SK-N-SH treated with all-trans-retinoic acid at 6 μM for 48 hours (cell line): ENCODE data around the gene DCC.

Source experiments
- ATAC-seq: fragments of 200-7000 bp; cut with Tn5 transposase; 3 replicates; pipeline ENCODE4 v1.9.1; 2020; ENCODE audit warnings: mild to moderate bottlenecking, moderate library complexity
- ARNTL ChIP-seq: fragments of 450-650 bp; formaldehyde crosslinking; IDR thresholded peaks from 2 replicates; pipeline ENCODE4 v1.5.0; 2020; ENCODE audit warnings: low read depth, mild to moderate bottlenecking, moderate library complexity, borderline replicate concordance
- BACH2 ChIP-seq: fragments of 250-450 bp; sonication (Bioruptor Pico); IDR thresholded peaks from 2 replicates; pipeline ENCODE4 v1.9.0; 2021; ENCODE audit warnings: mild to moderate bottlenecking, borderline replicate concordance
- CSDC2 ChIP-seq: fragments of 250-450 bp; sonication (Bioruptor Pico); IDR thresholded peaks from 2 replicates; pipeline ENCODE4 v1.5.0; 2020; ENCODE audit warnings: mild to moderate bottlenecking, moderate library complexity
- ESRRG ChIP-seq: fragments of 250-450 bp; sonication (Bioruptor Pico); IDR thresholded peaks from 2 replicates; pipeline ENCODE4 v1.6.1; 2021; ENCODE audit warnings: mild to moderate bottlenecking
- ISL1 ChIP-seq: fragments of 250-450 bp; sonication (Bioruptor Pico); IDR thresholded peaks from 2 replicates; pipeline ENCODE4 v2.1.2; 2022; ENCODE audit warnings: mild to moderate bottlenecking, moderate library complexity
- OSR1 ChIP-seq: fragments of 250-450 bp; sonication (Bioruptor Pico); IDR thresholded peaks from 2 replicates; pipeline ENCODE4 v1.8.0; 2022; ENCODE audit warnings: moderate library complexity, mild to moderate bottlenecking, inconsistent platforms
- PPARA ChIP-seq: fragments of 250-450 bp; sonication (Bioruptor Pico); IDR thresholded peaks from 2 replicates; pipeline ENCODE4 v1.5.0; 2020; ENCODE audit warnings: mild to moderate bottlenecking, borderline replicate concordance
- RARB ChIP-seq: fragments of 250-450 bp; sonication (Bioruptor Pico); IDR thresholded peaks from 2 replicates; pipeline ENCODE4 v1.8.0; 2021; ENCODE audit warnings: mild to moderate bottlenecking, moderate library complexity
- SNAI2 ChIP-seq: fragments of 250-450 bp; sonication (Bioruptor Pico); IDR thresholded peaks from 2 replicates; pipeline ENCODE4 v1.5.0; 2020; ENCODE audit warnings: mild to moderate bottlenecking, moderate library complexity
- TCF4 ChIP-seq: fragments of 250-450 bp; sonication (Bioruptor Pico); IDR thresholded peaks from 2 replicates; pipeline ENCODE4 v1.8.0; 2021; ENCODE audit warnings: mild to moderate bottlenecking, moderate library complexity, borderline replicate concordance
- ZC3H10 ChIP-seq: fragments of 250-450 bp; sonication (Bioruptor Pico); IDR thresholded peaks from 2 replicates; pipeline ENCODE4 v1.5.1; 2021; ENCODE audit warnings: mild to moderate bottlenecking, moderate library complexity
- ZFP3 ChIP-seq: fragments of 250-450 bp; sonication (Bioruptor Pico); IDR thresholded peaks from 2 replicates; pipeline ENCODE4 v1.5.0; 2020; ENCODE audit warnings: mild to moderate bottlenecking, moderate library complexity
- ZFP30 ChIP-seq: fragments of 450-650 bp; formaldehyde crosslinking; IDR thresholded peaks from 2 replicates; pipeline ENCODE4 v1.5.0; 2022; ENCODE audit warnings: mild to moderate bottlenecking, moderate library complexity
- ZNF565 ChIP-seq: fragments of 450-650 bp; formaldehyde crosslinking; conservative IDR thresholded peaks from 2 replicates; pipeline ENCODE4 v1.5.0; 2020; ENCODE audit warnings: low read depth, mild to moderate bottlenecking, moderate library complexity
- ZNF70 ChIP-seq: fragments of 450-650 bp; formaldehyde crosslinking; IDR thresholded peaks from 2 replicates; pipeline ENCODE4 v1.5.0; 2020; ENCODE audit warnings: mild to moderate bottlenecking, moderate library complexity
- TF ChIP-seq, protein P1 (sequence below): fragments of 250-450 bp; sonication (Bioruptor Pico); IDR thresholded peaks from 2 replicates; pipeline ENCODE4 v1.8.0; 2021; ENCODE audit warnings: low read depth, mild to moderate bottlenecking, moderate library complexity, borderline replicate concordance
- TF ChIP-seq, protein P2 (sequence below): fragments of 250-450 bp; sonication (Bioruptor Pico); IDR thresholded peaks from 2 replicates; pipeline ENCODE4 v1.5.1; 2020; ENCODE audit warnings: low read depth, mild to moderate bottlenecking, moderate library complexity
- TF ChIP-seq, protein P3 (sequence below): fragments of 250-450 bp; sonication (Bioruptor Pico); IDR thresholded peaks from 2 replicates; pipeline ENCODE4 v1.5.1; 2021; ENCODE audit warnings: mild to moderate bottlenecking, moderate library complexity
- TF ChIP-seq, protein P4 (sequence below): fragments of 250-450 bp; sonication (Bioruptor Pico); IDR thresholded peaks from 2 replicates; pipeline ENCODE4 v1.8.0; 2020; ENCODE audit warnings: mild to moderate bottlenecking, moderate library complexity, borderline replicate concordance
- TF ChIP-seq, protein P5 (sequence below): fragments of 250-450 bp; sonication (Bioruptor Pico); IDR thresholded peaks from 2 replicates; pipeline ENCODE4 v1.5.0; 2020; ENCODE audit warnings: mild to moderate bottlenecking, moderate library complexity

Gene DCC

DNA sequence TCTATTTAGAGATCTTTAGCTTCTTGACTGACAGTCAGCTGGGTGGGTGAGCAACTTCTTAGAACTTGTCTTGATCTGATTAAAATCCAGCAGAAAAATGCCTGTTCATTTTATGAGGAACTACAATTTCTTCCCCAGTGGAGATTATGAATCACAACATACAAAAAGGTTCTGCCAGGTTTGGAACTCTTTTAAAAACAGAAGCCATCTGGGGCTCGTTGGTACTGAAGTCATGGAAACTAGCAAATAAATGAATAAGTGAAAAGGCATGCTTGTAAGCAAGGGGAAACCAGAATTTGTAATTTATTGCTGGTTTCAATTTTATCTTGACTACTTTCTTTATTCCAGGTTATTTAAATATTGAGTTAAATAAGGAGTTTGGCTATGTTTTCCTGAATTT lies 1117.1 kb downstream of the DCC start:
- TF ChIP-seq ISL1 (CRISPR knock-in tag) (no peak), SNAI2 (CRISPR knock-in tag) (no peak), TCF4 (no peak), BACH2 (no peak), RARB (CRISPR knock-in tag) (no peak), ZC3H10 (no peak), ZNF70 (CRISPR knock-in tag) (no peak), CSDC2 (CRISPR knock-in tag) (no peak), ZNF565 (CRISPR knock-in tag) (no peak), PPARA (CRISPR knock-in tag) (no peak), ZFP30 (CRISPR knock-in tag) (no peak)
- TF ChIP-seq, protein P1, sequence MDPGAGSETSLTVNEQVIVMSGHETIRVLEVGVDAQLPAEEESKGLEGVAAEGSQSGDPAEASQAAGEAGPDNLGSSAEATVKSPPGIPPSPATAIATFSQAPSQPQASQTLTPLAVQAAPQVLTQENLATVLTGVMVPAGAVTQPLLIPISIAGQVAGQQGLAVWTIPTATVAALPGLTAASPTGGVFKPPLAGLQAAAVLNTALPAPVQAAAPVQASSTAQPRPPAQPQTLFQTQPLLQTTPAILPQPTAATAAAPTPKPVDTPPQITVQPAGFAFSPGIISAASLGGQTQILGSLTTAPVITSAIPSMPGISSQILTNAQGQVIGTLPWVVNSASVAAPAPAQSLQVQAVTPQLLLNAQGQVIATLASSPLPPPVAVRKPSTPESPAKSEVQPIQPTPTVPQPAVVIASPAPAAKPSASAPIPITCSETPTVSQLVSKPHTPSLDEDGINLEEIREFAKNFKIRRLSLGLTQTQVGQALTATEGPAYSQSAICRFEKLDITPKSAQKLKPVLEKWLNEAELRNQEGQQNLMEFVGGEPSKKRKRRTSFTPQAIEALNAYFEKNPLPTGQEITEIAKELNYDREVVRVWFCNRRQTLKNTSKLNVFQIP (CRISPR knock-in tag): no peak
- TF ChIP-seq, protein P2, sequence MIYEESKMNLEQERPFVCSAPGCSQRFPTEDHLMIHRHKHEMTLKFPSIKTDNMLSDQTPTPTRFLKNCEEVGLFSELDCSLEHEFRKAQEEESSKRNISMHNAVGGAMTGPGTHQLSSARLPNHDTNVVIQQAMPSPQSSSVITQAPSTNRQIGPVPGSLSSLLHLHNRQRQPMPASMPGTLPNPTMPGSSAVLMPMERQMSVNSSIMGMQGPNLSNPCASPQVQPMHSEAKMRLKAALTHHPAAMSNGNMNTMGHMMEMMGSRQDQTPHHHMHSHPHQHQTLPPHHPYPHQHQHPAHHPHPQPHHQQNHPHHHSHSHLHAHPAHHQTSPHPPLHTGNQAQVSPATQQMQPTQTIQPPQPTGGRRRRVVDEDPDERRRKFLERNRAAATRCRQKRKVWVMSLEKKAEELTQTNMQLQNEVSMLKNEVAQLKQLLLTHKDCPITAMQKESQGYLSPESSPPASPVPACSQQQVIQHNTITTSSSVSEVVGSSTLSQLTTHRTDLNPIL: no peak
- TF ChIP-seq, protein P3, sequence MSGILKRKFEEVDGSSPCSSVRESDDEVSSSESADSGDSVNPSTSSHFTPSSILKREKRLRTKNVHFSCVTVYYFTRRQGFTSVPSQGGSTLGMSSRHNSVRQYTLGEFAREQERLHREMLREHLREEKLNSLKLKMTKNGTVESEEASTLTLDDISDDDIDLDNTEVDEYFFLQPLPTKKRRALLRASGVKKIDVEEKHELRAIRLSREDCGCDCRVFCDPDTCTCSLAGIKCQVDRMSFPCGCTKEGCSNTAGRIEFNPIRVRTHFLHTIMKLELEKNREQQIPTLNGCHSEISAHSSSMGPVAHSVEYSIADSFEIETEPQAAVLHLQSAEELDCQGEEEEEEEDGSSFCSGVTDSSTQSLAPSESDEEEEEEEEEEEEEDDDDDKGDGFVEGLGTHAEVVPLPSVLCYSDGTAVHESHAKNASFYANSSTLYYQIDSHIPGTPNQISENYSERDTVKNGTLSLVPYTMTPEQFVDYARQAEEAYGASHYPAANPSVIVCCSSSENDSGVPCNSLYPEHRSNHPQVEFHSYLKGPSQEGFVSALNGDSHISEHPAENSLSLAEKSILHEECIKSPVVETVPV (CRISPR knock-in tag): no peak
- TF ChIP-seq, all 23 proteins: peak for 0
- ATAC-seq: no peak

DNA sequence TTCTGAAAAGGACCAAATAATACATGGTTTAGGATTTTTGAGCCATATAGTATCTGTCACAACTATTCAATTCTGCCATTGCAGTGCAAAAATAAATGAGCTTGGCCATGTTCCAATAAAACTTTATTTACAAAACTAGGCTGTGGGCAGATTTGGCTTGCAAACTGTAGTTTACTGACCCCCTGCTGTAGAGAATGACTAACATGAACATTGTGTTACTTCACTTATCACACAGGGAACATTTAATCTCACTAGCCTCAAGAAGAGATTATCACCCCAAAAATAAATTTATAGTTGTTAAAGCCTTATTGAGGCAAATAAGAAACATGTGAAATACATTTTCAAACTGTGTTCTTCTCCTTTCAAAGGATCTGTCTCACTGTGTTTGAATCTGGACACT lies 1118.3 kb downstream of the DCC start:
- ATAC-seq: no peak
- TF ChIP-seq, protein P2: no peak
- TF ChIP-seq ISL1 (CRISPR knock-in tag) (no peak), ESRRG (CRISPR knock-in tag) (no peak), TCF4 (no peak), ARNTL (CRISPR knock-in tag) (no peak), BACH2 (no peak), ZNF70 (CRISPR knock-in tag) (no peak), SNAI2 (CRISPR knock-in tag) (no peak), ZFP3 (no peak), PPARA (CRISPR knock-in tag) (no peak), ZFP30 (CRISPR knock-in tag) (no peak), OSR1 (CRISPR knock-in tag) (no peak), ZC3H10 (no peak), ZNF565 (CRISPR knock-in tag) (no peak)
- TF ChIP-seq, protein P3 (CRISPR knock-in tag): no peak
- TF ChIP-seq, protein P4, sequence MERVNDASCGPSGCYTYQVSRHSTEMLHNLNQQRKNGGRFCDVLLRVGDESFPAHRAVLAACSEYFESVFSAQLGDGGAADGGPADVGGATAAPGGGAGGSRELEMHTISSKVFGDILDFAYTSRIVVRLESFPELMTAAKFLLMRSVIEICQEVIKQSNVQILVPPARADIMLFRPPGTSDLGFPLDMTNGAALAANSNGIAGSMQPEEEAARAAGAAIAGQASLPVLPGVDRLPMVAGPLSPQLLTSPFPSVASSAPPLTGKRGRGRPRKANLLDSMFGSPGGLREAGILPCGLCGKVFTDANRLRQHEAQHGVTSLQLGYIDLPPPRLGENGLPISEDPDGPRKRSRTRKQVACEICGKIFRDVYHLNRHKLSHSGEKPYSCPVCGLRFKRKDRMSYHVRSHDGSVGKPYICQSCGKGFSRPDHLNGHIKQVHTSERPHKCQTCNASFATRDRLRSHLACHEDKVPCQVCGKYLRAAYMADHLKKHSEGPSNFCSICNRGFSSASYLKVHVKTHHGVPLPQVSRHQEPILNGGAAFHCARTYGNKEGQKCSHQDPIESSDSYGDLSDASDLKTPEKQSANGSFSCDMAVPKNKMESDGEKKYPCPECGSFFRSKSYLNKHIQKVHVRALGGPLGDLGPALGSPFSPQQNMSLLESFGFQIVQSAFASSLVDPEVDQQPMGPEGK (CRISPR knock-in tag): no peak
- TF ChIP-seq, protein P1 (CRISPR knock-in tag): no peak
- TF ChIP-seq, protein P5, sequence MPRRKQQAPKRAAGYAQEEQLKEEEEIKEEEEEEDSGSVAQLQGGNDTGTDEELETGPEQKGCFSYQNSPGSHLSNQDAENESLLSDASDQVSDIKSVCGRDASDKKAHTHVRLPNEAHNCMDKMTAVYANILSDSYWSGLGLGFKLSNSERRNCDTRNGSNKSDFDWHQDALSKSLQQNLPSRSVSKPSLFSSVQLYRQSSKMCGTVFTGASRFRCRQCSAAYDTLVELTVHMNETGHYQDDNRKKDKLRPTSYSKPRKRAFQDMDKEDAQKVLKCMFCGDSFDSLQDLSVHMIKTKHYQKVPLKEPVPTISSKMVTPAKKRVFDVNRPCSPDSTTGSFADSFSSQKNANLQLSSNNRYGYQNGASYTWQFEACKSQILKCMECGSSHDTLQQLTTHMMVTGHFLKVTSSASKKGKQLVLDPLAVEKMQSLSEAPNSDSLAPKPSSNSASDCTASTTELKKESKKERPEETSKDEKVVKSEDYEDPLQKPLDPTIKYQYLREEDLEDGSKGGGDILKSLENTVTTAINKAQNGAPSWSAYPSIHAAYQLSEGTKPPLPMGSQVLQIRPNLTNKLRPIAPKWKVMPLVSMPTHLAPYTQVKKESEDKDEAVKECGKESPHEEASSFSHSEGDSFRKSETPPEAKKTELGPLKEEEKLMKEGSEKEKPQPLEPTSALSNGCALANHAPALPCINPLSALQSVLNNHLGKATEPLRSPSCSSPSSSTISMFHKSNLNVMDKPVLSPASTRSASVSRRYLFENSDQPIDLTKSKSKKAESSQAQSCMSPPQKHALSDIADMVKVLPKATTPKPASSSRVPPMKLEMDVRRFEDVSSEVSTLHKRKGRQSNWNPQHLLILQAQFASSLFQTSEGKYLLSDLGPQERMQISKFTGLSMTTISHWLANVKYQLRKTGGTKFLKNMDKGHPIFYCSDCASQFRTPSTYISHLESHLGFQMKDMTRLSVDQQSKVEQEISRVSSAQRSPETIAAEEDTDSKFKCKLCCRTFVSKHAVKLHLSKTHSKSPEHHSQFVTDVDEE (CRISPR knock-in tag): no peak
